Kidney epithelial cell (primary cell): ENCODE data around the gene KCTD16. TPM values are rescaled to one million over a fixed set of nuclear protein-coding genes. Genes with fewer than 3 reads are reported as not detected.

Source experiments
- DNase-seq: peaks from one replicate; pipeline ENCODE4 v3.0.0-alpha.2; 2010; ENCODE audit warnings: low read depth
- H3K27me3 ChIP-seq: 2 replicates; pipeline ENCODE4 v1.6.0; 2011; ENCODE audit warnings: low read length; ENCODE audit not compliant: control insufficient read depth, insufficient read depth
- H3K36me3 ChIP-seq: 2 replicates; pipeline ENCODE4 v1.5.1; 2011; ENCODE audit warnings: low read length; ENCODE audit not compliant: control insufficient read depth, insufficient read depth
- H3K4me3 ChIP-seq: 2 replicates; pipeline ENCODE4 v1.5.1; 2011; ENCODE audit warnings: low read depth, mild to moderate bottlenecking, control low read depth, low read length
- CTCF ChIP-seq: IDR thresholded peaks from 2 replicates; pipeline ENCODE4 v1.5.1; 2011; ENCODE audit warnings: mild to moderate bottlenecking, moderate library complexity, low read length, control low read depth, inconsistent platforms; ENCODE audit not compliant: insufficient read depth, poor library complexity, severe bottlenecking
- total RNA-seq: library from RNA; depleted of rRNA; stranded (reverse); fragments of >200 nt; gene quantifications from 2 replicates; pipeline ENCODE4 v1.2.3, GENCODE V29; 2015

The KCTD16 gene
- total RNA-seq, 1 donor from 2014 or later: 1.4 TPM

DNA sequence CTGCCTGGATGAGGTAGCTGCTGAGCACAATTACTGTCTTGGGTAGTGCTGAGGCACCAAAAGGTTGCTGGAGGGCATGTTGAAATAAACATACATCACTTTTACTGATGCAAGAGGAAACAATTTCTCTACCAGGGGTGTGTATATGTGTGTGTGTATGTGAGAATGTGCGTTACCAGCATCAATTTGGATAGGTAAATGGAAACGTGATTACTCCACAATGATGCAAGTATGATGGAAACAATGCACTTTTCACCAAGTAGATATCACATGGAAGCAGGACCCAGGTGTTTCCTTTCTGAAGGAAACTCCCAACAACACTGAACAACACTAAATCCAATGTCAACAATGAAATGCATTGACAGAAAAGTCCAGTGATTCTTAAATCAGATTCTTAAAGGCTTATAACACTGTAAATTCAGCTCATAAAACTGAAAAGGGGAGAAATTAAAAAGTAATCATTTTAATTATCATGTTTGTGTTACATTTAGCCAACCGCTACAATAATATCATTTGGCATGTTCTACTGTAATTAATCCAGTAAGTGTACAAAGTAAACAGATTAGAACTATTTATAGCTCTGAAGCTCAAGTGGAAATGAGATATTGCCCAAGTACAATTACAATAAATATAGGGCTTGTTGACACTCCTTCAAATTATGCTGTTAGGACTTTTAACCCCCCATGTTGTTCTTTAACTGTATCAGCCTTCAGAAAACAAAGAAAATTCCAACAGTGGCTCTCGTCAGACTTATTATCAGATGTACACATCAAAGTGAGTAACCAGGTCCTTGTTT lies 25.5 kb upstream of the KCTD16 start:
- Histone ChIP-seq H3K4me3 (no peak overlapping the region), H3K27me3 (no peaks in the 10 kb centered on the region), H3K36me3 (no peaks in the 10 kb centered on the region)
- no peak for DNase-seq
- TF ChIP-seq CTCF: no peak

DNA sequence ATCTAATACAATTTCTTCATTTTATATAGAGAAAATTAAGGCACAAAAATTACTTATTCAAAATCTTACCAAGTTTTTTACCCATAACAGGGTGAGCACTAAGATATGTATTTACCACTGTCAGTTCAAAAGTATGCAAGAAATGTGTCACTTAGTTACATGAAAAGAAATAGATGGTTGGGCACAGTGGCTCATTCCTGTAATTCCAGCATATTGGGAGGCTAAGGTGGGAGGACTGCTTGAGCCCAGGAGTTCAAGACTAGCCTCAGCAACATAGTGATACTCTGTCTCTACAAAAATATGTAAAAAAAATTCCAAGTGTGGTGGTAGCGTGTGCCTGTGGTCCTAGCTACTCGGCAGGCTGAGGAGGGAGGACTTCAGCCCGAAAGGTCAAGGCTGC lies 19.6 kb upstream of the KCTD16 start:
- Histone ChIP-seq H3K27me3 (no peaks in the 10 kb centered on the region), H3K4me3 (no peak overlapping the region), H3K36me3 (no peaks in the 10 kb centered on the region)
- no peak for TF ChIP-seq CTCF
- no peak for DNase-seq

DNA sequence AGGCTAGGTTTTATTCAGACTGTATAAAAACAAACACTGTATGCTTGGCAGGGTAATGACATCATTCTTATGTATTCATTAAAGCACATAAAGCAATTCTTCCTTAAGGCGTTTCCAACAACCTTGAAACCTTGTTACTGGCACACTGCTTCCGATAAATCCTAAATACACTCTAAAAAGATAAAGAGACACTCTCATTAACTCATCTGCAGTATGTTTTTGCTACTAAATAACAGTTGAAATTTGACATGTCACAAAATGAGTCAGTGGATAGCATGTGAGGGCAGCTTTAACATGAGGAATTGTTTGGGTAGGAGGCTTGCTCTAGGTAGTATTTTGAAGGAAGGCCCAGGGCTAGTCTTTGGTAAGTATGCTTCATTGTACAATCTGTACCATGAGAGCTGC lies 13.9 kb upstream of the KCTD16 start:
- Histone ChIP-seq H3K27me3 (no peaks in the 10 kb centered on the region), H3K36me3 (no peaks in the 10 kb centered on the region), H3K4me3 (no peak overlapping the region)
- no peak for DNase-seq
- TF ChIP-seq CTCF: no peak

DNA sequence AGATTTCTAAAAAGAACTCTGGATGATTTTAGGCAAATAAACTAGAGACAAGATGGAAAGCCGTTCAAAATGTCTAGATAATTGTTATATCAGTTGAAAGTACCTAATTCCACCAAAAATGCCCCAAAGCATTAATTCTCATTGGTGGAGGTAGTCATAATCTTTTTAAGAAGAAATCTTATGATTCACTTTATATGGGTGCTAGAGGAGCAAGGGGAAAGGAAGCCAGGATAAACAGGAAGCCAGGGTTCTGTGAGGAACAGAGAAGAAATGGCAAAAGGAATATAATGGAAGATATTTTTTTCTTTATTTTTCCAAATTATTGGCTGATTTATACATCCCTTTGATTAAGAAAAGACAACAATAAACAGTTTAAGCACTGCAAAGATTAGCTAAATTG lies 8.0 kb upstream of the KCTD16 start:
- no peak for DNase-seq
- no peak for TF ChIP-seq CTCF
- no peak overlapping the region for H3K4me3 ChIP-seq
- no peaks in the 10 kb centered on the region for H3K36me3 ChIP-seq
- H3K27me3 ChIP-seq: no peaks in the 10 kb centered on the region

DNA sequence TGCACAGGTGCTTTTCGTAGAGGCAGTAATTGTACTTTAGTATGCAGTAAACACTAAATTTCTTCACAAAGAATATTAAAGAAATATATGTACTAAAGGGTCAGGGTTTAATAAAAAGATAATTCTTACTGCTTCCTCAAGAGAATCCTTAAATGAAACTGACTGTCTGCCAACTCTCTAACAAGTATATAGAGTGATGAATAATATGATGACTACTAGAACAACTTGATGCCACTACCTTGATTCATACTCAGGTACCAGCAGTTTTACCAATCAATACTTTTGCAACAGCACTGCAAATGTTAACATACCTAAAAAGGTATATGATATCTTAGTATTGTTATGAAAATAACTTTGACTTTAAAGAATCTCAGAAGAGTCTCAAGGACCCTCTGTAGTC lies 4.0 kb upstream of the KCTD16 start:
- H3K27me3 ChIP-seq: no peaks in the 10 kb centered on the region
- no peak for TF ChIP-seq CTCF
- DNase-seq: no peak
- H3K36me3 ChIP-seq: no peaks in the 10 kb centered on the region
- H3K4me3 ChIP-seq: no peak overlapping the region

DNA sequence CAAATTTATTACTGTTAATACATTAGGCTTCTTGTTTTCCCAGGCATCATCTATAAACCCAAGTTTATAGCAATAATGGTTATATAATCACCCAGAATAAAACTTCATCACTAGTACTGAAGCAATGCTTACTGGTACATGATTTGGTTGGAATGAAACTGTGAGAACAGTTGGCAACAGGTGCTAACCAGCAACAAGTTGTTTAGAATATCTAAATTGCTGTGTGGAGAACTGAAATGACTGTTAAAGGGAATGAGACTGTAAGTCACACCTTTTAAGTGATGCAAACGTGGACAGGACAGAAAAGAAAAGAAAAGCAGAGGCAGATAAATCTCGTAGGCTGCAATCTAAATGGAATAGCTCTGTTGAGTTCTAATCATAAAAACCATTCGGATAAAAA lies 2.7 kb upstream of the KCTD16 start:
- H3K27me3 ChIP-seq: no peaks in the 10 kb centered on the region
- no peak for DNase-seq
- no peak for TF ChIP-seq CTCF
- H3K4me3 ChIP-seq: no peak overlapping the region
- no peaks in the 10 kb centered on the region for H3K36me3 ChIP-seq
